Mesodermal cell (in vitro differentiated cells): ENCODE measurements around the gene ITGA11.

ENCODE experiments used
- H3K27ac ChIP-seq: 2 replicates; pipeline ENCODE4 v1.7.0; 2013; ENCODE audit warnings: mild to moderate bottlenecking, low read depth, low read length, moderate library complexity; ENCODE audit not compliant: severe bottlenecking
- H3K36me3 ChIP-seq: 2 replicates; pipeline ENCODE4 v1.7.1; 2013; ENCODE audit warnings: mild to moderate bottlenecking, low read length, moderate library complexity; ENCODE audit not compliant: control insufficient read depth, insufficient read depth
- H3K4me1 ChIP-seq: one replicate; pipeline ENCODE4 v1.7.1; 2013; ENCODE audit warnings: mild to moderate bottlenecking, low read length; ENCODE audit not compliant: insufficient read depth, control insufficient read depth, poor library complexity, severe bottlenecking
- H3K4me3 ChIP-seq: 2 replicates; pipeline ENCODE4 v1.7.0; 2013; ENCODE audit warnings: low read length, control low read depth, mild to moderate bottlenecking; ENCODE audit not compliant: insufficient read depth, poor library complexity, severe bottlenecking; ENCODE audit errors: extremely low read depth
- H3K9me3 ChIP-seq: 2 replicates; pipeline ENCODE4 v1.7.1; 2013; ENCODE audit warnings: mild to moderate bottlenecking, low read length, moderate library complexity; ENCODE audit not compliant: control insufficient read depth
- whole genome bisulfite sequencing, 2 experiments: methylation state at CpG; one replicate each; pipeline ENCODE4 v1.1.5; 2013; ENCODE audit warnings: missing lambda C conversion rate in 2 of 2; ENCODE audit not compliant: insufficient coverage in 2 of 2; 5-methylcytosine and 5-hydroxymethylcytosine counted together

ITGA11 gene

DNA sequence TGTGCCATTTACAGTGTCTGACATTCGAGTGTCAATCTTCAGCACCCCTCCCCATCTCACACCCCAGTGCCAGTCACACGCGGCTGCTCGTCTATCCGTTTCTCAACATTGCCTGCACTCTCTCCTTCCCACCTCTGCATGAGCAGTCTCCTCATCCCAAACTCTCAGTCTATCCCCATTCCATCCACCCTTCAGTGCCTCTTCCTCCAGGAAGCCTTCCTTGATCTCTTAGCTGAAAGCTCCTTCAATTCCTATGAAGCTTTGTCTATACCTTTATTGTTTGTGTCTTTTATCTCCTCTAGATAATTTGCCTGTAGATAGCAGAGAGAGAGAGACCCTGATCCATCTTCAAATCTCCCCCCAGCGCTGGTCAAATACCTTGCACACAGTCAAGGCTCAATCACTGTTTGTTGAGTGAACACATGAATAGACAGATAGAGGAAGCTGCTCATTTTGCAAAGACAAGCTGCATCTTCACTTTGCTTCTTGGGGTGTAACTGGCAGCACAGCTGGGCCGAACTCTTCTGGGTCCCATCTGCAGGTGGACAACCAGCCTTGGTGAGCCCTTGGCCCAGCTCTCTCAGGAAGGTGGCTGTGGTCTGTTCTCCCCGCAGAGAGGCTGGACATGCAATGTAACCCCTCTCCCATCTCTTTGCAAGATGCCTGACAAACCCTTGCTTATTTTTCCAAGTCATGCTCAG is 52.8 kb downstream of the ITGA11 start:
- Histone ChIP-seq H3K4me3 (no peak overlapping the region), H3K9me3 (no peaks in the 10 kb centered on the region), H3K27ac (no peak overlapping the region), H3K36me3 (no peaks in the 10 kb centered on the region), H3K4me1 (peaks cover 9% of the 10 kb centered on the region)
- 86 to 89% methylated on average over 7 of the region's 8 CpGs for WGBS, 2 experiments

DNA sequence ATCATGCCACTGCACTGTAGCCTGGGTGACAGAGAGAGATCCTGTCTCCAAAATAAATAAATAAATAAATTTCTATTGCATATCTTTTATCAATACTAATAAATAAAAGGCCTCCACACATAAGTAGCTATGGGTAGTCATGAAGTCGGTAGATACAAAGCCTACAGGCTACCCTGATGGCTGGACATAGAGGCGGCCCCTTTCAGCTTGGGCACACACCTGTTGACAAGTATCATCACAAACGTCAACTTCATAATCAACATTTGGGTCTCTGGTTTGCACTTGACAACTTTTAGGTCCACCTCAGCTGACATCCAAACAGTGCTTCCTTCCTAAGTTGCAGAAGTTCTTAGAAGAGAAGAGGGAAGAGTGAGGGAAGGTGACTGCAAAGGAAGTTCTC is 53.4 kb downstream of the ITGA11 start:
- Histone ChIP-seq H3K4me3 (no peak overlapping the region), H3K4me1 (peaks cover 5% of the 10 kb centered on the region), H3K27ac (no peak overlapping the region), H3K9me3 (no peaks in the 10 kb centered on the region), H3K36me3 (no peaks in the 10 kb centered on the region)
- 86% methylated on average over 1 of the region's 3 CpGs; no CpG with 5 or more reads in 1 of the 2 experiments for WGBS, 2 experiments

DNA sequence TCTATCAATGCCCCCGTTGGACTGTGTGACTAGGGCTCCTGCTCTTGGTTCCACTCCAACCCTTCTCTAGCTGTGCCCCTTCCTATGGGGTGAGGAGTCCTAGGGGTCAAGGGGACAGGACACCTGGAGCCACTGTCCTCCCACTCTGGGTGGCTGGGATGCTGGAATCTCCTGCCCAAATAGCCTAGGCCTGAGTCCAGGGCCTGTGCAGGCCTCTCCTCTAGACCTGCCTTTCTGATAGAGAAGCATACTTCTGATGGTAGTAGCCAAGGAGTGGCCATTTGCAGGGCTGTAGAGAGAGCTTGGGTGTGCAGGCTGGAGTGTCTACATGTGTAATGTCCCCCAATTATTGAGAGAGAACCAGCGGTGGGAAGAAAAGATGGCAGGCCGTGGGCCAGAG is 54.2 kb downstream of the ITGA11 start:
- no peak overlapping the region for H3K27ac ChIP-seq
- H3K4me1 ChIP-seq, result peaks cover 5% of the 10 kb centered on the region
- no peaks in the 10 kb centered on the region for H3K36me3 ChIP-seq
- WGBS, 2 experiments, result 97 to 100% methylated on average over 2 to 3 of the region's 3 CpGs
- H3K9me3 ChIP-seq, result no peaks in the 10 kb centered on the region
- H3K4me3 ChIP-seq, result no peak overlapping the region

DNA sequence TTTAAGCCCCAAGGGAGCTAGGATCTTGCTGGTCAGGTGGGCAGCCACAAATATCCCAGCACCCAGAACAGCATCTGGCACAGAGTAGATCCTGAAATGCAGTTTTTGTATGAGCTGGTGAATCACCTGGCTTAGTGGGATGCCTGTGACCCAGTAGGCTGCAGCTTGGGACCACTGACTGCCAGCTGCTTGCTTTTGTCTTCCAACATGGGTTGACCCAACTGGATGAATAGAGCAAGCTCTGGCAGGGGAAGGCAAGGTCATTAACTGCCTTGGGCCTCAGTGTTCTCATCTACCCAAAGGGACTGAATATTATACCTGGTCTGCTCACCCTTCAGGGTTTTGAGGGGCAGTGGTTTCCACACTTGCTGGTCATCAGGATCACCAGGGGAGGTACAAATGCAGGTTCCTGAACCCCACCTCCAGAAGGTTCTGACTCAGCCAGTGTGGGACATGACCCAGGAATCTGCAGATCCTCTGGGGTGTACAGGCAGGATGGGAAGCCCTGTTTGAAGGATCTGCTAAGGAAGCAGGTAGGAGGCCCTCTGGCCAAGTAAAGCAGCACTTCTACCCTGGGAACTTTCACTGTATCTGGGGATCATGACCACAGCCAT is 55.4 kb downstream of the ITGA11 start:
- no peak overlapping the region for H3K4me3 ChIP-seq
- no peaks in the 10 kb centered on the region for H3K36me3 ChIP-seq
- no peaks in the 10 kb centered on the region for H3K9me3 ChIP-seq
- H3K27ac ChIP-seq, result no peak overlapping the region
- H3K4me1 ChIP-seq, result peaks cover 5% of the 10 kb centered on the region

DNA sequence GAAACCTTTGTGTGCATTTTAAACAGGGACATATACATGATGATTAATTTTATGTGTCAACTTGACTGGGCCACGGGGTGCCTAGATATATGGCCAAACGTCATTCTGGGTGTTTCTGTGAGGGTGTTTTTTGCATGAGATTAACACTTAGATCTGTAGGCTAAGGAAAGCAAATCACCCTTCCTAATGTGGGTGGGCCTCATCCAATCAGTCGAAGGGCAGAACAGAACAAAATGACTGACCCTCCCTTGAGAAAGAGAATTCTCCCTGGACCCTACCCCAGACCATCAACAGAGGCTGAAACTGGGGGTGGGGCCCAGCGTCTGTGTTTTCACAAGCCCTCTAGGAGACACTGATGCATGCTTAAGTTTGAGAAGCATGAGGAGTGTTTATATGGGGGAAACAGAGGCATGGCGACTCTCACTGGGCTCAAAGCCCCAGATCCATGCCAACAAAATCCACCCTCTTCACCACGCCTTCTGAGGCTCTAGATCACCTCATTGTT is 56.2 kb downstream of the ITGA11 start:
- Histone ChIP-seq H3K4me1 (peaks cover 5% of the 10 kb centered on the region), H3K9me3 (no peaks in the 10 kb centered on the region), H3K27ac (no peak overlapping the region), H3K36me3 (no peaks in the 10 kb centered on the region), H3K4me3 (no peak overlapping the region)
- WGBS, 2 experiments, result 88 to 94% methylated on average over 3 to 5 of the region's 6 CpGs

DNA sequence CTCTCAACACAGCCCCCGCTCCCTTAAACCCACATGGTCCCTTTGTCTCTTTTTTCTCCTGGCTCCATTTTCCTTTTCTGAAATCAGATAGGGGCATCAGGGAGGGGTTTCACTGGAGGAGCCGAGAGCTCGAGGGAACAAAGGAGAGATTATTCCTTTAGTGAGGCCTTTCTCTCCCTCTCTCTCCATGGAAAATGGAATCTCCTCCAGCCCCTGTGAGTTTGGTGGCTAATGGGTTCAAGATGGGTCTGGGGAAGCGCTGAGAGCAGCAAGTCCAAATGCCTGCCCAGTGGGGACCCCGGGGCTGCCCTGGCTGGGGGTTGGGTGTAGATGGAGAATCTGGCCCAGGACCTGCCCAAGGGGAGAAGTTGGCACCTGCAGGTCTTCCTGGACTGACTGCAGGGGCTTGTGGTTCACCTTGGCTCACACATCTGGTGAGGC is 56.8 kb downstream of the ITGA11 start:
- Histone ChIP-seq H3K36me3 (no peaks in the 10 kb centered on the region), H3K9me3 (no peaks in the 10 kb centered on the region), H3K4me1 (peaks cover 5% of the 10 kb centered on the region), H3K4me3 (no peak overlapping the region), H3K27ac (no peak overlapping the region)
- WGBS, 2 experiments, result 100% methylated on average over 1 of the region's 5 CpGs; no CpG with 5 or more reads in 1 of the 2 experiments

DNA sequence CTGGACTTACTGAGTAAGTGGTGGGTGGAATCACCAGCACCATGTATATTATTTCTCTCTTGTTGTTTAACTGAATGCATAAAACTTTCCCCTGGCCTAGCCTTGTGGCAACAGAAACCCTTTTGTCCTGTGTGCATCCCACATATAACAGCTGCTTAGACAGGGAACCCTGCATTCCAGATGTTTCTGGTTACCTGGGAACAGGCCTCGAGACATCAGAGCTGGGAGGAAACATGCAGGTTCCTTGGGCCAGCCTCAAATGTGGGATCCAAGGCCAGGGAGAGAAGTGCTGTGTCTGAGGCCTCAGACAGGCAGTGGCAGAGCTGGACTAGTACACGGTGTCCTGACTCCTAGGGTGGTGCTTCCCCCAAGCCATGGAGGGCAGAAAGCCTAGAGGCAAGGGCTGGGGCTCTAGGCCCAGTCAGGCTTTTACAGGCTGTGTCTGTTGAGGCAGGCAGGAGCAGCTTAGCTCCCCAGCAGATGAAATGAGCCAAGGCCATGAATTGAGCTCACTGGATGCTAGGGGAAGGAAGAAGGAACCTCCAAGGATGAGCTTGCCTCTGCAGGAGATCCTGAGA is 57.7 kb downstream of the ITGA11 start:
- Histone ChIP-seq H3K4me3 (no peak overlapping the region), H3K9me3 (no peaks in the 10 kb centered on the region), H3K4me1 (no peaks in the 10 kb centered on the region), H3K27ac (no peak overlapping the region), H3K36me3 (no peaks in the 10 kb centered on the region)
- 71 to 81% methylated on average over 2 of the region's 2 CpGs for WGBS, 2 experiments

DNA sequence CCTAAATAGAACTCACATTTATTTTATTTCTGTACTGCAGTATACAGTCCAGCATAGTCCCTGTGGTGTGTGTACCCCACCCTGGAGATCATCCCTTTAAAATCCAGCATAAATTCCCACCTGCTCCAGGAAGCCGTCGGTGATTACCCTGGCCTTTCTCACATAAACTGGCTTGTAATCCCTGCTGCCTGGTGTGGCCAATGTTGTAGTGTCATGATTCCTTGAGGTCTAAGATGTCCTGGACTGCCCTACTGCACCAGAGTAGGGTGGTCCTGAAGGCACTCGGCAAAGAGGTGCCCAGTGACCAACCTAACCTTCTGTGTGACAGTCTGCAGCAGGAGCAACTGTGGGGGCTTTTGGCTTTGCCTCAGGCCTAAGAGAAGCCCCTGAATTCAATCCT is 58.9 kb downstream of the ITGA11 start:
- H3K4me3 ChIP-seq, result no peak overlapping the region
- no peaks in the 10 kb centered on the region for H3K36me3 ChIP-seq
- WGBS, 2 experiments, result 86 to 100% methylated on average over 2 to 3 of the region's 3 CpGs
- H3K9me3 ChIP-seq, result no peaks in the 10 kb centered on the region
- no peak overlapping the region for H3K27ac ChIP-seq
- H3K4me1 ChIP-seq, result peaks cover 3% of the 10 kb centered on the region

DNA sequence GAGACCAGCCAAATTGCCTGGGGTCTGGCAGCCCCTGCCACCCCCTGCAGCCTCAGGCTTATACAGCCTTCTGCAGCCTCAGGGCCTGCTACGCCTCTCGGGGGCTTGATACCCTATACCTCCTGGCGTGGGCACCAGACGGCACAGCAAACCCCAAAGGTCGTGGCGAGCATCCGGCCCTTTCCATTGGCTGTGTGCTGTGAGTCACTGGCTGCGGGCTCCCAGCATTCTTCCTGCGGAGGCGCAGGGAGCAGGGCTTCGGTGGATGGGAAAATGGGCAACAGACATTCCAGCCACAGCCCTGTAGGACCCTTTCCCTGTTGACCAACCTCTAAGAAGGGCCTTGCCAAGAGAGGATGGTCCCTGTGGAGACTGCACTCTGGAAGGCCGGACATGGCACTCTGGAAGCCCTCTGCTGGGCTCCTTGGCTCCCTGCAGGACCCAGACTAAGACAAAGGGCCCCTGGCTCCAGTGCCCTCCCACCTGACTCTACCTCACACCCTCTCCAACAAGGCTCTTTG is 59.6 kb downstream of the ITGA11 start:
- 78 to 93% methylated on average over 10 to 12 of the region's 12 CpGs for WGBS, 2 experiments
- no peak overlapping the region for H3K27ac ChIP-seq
- H3K4me3 ChIP-seq, result no peak overlapping the region
- peaks cover 6% of the 10 kb centered on the region for H3K4me1 ChIP-seq
- no peaks in the 10 kb centered on the region for H3K36me3 ChIP-seq
- no peaks in the 10 kb centered on the region for H3K9me3 ChIP-seq

DNA sequence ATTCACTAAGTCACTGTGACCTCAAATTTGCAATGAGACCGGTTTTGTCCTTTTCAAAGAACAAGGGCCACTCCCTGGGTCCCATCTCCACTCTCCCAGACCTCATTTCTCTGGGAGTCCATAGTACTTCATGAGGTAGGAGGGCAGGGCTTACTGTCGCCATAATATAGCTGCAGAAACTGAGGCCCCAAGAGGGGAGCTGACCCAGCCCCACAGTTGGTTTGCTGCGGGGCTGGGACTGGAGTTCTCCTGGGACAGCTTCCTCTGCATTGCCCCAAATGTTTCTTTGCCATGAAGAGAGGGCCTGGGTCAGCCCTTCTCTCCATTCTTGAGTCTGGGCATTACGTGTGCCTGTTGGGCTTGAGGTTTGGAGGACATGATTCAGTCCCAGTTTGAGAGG is 60.1 kb downstream of the ITGA11 start:
- Histone ChIP-seq H3K27ac (no peak overlapping the region), H3K4me1 (peaks cover 6% of the 10 kb centered on the region), H3K4me3 (no peak overlapping the region), H3K9me3 (no peaks in the 10 kb centered on the region), H3K36me3 (no peaks in the 10 kb centered on the region)
- 90 to 96% methylated on average over 3 of the region's 4 CpGs for WGBS, 2 experiments

DNA sequence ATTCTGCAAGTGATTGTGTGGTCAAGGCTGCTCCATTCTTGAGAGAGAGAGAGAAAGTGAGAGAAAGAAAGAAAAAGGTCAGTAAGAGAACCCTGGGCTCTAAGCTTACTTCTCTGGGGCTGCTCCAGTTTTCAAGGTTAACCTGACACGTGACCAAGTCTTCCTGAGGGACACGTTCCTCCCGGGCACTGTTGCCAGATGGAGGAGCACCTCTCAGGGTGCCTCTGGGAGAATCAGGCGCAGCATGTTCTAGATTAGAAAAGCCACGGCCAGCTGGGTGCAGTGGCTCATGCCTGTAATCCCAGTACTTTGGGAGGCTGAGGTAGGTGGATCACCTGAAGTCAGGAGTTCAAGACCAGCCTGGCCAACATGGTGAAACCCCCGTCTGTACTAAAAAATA is 60.8 kb downstream of the ITGA11 start:
- Histone ChIP-seq H3K4me3 (no peak overlapping the region), H3K36me3 (no peaks in the 10 kb centered on the region), H3K27ac (no peak overlapping the region), H3K9me3 (no peaks in the 10 kb centered on the region), H3K4me1 (peaks cover 9% of the 10 kb centered on the region)
- 75 to 83% methylated on average over 5 to 6 of the region's 6 CpGs for WGBS, 2 experiments
